ENCODE data around the gene FBP2.
"Not testable (repeated sequence)": the region's sequence is repeated elsewhere in the genome, so short reads cannot be mapped to it uniquely, and the experiment has no call there.

Gene FBP2

DNA sequence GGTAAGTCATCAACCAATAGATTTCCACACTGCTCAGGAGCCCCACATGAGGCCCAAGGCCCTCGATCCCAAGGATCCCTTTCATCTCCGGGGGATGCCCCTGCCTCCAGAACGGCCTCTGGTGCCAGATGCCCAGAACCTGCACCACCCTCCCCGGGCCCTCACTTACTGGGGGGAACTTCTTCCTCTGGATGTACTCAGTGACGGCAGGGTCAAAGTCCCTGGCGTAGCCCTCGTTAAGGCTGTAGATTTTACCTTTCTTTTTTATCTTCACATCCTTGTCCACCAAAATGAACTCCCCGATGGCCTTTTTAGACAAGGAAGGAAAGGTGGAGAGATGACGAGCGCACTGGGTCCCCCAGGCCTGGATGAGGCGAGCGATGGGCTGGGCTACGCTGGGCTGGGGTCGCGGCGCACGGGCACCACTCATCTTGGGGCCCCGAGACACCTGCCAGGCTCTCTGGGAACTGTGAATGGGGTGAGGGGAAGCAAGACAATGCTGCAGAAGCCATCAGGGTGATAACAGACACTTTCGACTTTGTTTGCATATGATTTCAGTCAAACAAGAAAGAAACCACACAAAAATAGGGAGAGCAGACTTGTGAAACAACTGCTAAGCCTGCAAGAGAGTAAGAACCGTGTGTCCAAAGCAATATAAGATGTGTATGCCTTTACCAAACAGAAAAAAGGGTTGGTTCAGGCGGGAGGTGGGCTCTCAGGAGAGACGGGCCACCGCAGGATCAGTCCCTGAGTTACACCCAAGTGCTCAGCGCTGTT lies 13.2 kb upstream of the FBP2 start:
- no peak for DNase-seq (ENCODE audit: low read depth)

DNA sequence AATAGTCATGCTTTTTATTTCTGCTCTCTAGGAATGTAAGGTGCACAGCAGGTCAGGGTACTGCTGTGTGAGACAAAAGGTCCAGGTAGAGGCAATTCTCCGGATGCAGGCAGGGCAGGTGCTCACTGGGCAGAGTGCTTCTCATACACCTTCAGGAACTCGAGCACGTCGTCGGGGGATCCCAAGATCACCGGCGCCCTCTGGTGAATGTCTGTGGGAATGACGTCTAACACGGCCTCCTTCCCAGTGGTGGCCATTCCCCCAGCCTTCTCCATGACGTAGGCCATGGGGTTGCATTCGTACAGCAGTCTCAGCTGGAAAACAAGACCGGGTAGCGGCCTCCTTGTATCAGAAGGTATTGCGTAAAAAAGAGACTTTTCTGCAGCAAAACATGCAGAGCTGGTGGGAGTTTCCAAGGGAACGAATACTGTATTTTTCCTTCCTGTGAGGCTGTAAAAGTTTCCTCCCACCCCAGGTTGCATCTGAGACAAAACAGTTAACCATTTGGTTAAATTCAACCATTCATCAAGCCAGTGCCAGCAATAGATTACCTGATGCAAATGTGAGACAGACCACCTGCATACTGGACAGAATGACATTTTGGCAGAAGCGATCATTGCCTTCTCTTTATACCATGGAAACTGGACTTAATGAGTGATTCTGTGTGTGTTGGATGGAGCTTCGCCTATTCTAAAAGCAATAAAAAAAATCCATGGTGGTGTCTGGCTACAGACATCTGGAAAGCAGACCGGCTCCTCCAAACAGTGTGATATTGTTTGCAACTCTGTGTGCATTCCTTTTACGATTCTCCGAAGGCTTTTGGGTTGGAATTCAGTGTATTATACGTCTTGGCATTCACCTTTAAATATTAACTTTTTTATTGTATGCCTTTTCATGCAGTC lies 9.9 kb upstream of the FBP2 start:
- peak; percentile 41 for DNase-seq (ENCODE audit: low read depth)

DNA sequence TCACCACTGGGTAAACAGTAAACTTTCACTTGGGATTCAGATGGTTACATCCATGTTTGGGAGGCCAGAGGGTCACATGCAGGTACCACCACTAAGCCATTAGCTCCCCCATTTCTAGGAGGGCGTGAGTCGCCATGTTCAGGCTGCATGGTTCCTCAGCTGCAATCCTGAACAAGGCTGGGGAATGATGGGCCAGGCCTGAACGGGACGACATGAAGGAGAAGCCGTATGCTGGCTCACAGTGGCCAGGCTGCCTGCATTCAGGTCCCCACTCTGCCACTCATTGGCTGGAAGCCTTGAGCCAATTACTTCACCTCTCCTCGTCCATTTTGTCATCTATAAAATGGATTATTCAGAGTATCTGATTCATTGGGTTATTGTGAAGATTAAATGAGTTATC lies 9.0 kb upstream of the FBP2 start:
- DNase-seq (ENCODE audit: low read depth), result no peak

DNA sequence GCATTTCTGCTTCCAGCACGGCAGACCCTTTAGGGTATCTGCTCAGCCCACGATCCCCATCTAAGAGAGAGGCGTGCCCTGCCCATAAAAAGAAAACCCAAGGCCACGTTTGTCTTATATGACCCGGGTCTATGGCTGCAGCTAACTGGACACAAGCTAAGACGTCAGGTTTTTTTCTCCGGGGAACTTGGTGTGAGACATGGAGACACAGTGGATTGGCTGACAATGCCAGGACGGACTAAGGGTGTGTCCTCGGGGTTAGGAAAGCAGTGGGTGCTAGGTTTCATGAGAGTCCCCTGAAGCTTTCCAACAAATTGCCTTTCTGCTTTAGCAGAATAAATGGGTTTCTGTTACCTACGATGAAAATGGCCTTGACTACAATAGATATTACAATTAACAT lies 7.1 kb upstream of the FBP2 start:
- DNase-seq (ENCODE audit: low read depth), result no peak

DNA sequence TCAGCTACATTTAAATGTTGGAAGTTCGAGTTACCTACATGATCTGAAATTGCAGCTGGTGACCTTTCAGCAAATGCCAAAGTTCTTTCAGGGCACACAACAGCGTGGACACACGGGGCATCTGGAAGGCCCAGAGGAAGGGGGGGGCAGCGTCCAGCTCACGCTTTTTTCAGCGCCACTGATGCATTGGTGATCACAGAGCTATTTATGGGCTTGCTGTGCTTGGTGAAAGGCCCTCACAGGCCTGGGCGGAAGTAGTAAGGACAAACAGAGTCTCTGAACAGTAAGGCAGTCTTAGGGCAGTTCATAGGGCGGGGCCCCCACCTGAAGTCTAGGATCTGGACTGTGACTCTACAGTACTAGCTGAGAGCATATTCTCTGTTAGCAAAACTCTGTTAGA lies 6.6 kb upstream of the FBP2 start:
- DNase-seq (ENCODE audit: low read depth), result no peak

DNA sequence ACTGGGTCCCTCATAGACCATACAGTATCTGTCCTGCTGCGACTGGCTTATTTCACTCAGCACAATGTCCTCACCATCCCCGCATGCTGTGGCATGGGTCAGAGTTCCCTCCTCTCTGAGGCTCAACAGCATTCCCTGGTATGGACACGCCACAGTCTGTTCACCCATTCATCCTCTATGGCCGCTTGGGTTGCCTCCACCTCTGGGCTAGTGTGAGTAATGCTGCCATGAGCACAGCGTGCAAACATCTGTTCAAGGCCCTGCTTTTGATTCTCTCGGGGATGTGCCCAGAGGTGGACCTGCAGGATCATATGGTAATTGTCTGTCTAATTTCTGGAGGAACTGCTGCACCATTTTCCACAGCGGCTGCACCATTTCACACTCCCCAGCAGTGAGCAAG lies 5.5 kb upstream of the FBP2 start:
- no peak for DNase-seq (ENCODE audit: low read depth)

DNA sequence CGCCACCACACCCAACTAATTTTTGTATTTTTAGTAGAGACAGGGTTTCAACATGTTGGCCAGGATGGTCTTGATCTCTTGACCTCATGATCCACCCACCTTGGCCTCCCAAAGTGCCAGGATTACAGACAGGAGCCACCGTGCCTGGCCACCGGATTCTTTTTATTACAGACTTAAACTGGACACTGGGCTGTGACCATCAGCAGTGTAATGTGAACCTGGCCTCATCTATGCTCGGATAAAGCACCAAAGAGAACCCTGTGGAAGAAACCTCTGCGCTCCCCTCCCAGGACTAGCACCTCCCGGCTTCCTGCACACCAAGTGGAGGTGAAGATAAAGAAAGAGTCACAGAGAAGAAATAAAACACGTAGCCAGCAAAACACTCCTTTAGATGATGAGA lies 941 bp downstream of the FBP2 start:
- not testable (repeated sequence) for DNase-seq (ENCODE audit: low read depth)

DNA sequence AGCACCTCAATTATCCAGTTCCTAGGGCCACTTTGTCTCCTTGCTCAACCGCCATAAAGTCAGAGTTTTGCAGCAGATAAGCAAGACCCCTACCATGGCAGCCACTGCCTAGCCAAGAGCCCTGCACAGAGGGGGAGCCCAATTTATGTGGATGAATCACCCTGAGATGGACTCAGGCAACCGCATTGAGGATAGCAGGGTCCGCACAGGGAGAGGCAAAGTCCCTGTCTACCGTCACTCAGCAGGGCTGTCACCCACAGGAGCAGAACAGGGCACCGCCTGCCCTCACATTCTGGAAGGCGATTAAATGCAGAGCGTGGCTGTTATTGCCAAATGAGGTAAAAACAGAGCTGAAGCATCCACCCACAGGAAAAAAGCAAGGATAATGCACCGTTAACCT lies 1.7 kb downstream of the FBP2 start:
- no peak for DNase-seq (ENCODE audit: low read depth)

DNA sequence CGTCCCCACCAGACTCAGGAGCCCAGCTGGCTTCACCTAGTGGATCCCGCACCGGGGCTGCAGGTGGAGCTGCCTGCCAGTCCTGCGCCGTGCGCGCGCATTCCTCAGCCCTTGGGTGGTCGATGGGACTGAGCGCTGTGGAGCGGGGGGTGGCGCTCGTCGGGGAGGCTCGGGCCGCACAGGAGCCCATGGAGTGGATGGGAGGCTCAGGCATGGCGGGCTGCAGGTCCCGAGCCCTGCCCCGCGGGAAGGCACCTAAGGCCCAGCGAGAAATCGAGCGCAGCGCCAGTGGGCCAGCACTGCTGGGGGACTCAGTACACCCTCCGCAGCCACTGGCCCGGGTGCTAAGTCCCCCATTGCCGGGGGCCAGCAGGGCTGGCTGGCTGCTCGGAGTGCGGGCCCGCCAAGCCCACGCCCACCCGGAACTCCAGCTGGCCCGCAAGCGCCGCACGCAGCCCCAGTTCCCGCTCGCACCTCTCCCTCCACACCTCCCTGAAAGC lies 2.5 kb downstream of the FBP2 start:
- not testable (repeated sequence) for DNase-seq (ENCODE audit: low read depth)

DNA sequence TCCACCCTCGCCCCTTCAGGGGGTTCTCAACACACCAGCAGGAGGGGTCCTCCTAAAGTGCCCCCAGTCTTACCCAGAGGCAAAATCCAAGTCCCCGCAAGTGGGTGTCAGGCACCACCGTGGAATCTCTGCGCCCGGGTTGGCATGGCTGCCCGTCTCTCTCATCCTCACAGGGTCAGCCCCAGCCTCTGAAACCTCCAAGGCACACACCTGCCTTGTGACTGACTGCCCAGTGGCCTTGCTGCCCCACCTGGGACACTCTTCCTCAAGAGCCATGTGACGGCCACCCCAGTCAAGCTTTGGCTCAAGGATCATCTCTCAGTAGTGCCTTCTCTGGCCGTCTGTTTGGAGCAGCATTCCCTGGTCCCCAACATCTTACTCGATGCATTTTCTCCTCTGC lies 4.9 kb downstream of the FBP2 start:
- no peak for DNase-seq (ENCODE audit: low read depth)

DNA sequence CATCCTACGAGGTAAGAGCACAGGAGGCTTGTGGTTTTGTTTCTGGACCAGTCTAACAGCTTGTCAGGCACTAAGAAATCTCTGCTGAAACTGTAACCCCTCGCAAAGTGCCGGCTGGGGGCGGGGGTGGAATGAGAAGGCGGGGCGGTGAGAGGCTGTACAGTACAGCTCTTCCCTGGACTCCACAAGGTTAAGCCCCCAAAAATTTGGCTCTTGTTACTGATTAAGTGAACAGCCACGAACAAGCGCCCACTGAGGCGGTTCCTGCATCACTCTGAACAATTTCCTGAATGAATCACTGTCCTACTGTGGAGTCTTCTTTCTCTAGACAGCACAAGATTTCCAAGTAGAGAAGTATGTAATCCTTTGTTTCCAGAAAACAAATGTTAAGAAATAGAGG lies 6.8 kb downstream of the FBP2 start:
- no peak for DNase-seq (ENCODE audit: low read depth)

DNA sequence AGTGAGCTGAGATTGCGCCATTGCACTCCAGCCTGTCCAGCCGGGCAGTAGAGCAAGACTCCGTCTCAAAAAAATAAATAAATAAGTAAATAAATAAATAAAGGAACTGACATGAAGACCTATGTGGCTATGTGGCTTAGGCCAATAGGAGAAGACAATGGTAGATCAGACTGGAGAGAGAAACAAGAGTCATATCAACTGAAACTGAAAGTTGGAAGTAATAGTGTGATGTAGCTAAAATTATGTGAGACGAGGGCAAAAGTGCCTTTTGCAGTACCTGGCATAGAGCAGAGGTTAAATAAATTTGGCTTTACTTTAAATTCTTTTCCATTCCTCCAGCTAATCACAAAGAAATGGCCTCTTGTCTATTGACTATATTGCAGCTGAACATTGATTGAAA lies 7.3 kb downstream of the FBP2 start:
- no peak for DNase-seq (ENCODE audit: low read depth)

DNA sequence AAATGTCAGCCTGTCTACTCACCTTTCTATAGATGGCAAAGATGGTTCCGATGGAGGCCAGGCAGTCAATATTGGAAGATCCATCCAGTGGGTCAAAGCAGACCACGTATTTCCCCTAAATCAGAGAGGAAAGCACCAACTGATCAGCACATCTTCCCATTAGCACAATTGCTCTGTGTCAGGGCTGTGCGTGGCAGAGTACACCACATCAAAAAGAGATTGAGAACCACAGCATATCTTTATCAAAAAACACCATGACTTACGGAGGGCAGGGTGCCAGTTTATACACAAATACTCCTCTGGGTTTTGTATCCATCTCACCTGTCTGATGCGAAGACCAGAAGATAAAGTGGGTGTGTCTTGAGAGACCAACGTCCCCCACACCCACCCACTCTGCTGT lies 9.1 kb downstream of the FBP2 start:
- no peak for DNase-seq (ENCODE audit: low read depth)

DNA sequence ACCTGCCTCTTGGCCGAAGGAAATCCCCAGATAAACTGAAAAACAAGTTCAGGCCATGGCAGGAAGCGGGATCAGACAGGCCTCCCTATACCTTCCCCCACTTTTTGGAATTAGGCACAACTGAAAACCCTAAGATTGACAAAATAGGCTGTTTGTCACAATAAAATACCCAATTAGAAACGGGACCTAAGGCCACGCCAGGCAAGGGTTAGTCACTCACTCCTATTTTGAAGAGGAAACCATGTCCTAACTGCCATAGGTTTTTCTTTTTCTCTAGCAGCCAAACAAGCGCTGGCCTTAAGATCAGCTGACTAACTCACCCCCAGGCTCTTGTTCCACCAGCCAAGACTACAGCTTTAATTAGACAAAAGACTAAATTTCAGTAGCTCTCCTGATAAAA lies 11.9 kb downstream of the FBP2 start:
- no peak for DNase-seq (ENCODE audit: low read depth)

DNA sequence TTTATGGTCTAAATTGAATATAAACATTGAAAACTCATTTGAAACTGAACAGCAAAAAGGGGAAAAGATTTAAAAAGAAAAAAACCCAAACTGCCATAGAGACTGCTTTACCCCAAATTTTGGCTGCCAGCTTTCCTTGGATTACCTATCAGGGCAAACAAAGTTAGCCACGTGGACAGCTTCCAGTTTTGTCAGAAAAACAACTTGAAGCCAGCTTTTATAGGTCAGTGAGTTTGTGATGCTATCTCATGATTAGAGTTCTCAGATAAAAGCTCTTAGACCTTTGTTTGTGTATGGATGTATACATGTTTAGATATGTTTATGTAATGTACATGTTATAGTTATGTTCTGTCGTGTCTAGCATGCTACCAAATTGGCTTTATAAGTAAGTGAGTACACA lies 16.1 kb downstream of the FBP2 start:
- DNase-seq (ENCODE audit: low read depth), result no peak

DNA sequence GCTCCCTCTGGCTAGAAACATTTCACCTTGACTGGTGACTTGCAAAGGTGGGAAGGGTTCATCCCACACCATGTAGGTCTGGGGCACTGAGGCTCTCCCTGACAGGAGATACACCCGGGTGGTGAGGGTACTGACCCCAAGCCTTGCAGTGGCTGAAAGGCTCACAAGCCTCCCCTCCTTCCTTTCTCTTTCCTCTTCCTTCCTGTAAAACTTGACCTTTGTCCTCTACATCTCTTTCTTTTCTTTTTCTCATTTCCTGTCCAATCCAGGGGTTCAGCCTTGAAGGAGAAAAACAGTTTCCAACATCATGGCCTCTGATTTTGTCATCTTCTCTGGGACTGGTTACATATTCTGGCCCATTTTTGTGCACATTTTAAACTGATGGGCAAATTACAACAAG lies 16.6 kb downstream of the FBP2 start:
- no peak for DNase-seq (ENCODE audit: low read depth)

DNA sequence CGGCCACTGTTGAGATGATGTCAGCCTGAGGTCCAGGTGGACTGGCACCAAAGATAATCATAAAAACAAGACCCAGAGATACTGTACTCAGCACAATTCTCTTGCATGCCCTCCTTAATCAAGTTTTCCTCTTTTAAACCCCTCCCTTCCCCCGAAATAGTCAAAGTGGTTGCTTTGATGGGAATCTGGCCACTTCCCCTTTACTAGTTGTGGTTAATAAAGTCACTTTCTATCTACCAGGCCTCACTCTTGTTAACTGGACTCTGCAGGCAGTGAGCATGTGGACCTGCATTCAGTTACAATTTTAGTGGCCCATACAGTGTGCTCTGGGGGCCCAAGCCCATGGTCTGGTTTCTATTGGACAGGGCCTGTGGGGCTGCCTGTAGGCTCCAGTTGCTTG lies 17.5 kb downstream of the FBP2 start:
- no peak for DNase-seq (ENCODE audit: low read depth)

DNA sequence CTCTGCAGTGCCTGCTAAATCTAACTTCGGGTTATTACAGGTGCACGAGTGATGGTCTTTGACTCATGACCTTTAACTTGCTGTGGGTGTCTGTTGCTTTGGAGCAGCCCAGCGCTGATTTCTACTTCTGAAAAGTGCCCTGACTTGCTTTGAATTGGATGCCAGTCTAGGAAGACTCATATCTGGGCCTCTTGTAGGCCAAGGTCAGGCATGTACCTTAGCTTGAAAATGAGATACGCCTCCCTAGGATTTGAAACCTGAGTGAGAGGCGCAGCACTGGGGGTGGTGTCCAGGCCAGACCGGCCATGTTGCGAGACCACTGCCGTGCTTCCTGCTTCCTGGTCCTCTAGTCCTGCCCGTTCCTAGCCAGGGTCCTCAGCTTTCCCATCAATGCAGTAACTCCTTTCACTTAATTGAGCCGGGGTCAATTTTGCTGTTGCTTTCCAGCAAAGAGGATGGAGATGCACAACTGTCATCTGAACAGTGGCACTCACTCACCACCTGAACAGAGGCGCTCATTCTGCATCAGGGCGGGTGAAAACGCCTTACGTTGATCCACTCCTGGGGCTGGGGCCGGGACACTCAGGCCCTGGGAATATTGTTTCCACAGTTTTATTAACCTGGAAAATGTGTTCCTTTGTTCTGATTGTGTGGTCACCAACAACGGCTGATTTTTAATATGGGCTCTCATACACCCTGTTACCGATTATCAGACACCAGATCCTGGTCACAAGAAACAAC lies 24.5 kb downstream of the FBP2 start:
- no peak for DNase-seq (ENCODE audit: low read depth)

DNA sequence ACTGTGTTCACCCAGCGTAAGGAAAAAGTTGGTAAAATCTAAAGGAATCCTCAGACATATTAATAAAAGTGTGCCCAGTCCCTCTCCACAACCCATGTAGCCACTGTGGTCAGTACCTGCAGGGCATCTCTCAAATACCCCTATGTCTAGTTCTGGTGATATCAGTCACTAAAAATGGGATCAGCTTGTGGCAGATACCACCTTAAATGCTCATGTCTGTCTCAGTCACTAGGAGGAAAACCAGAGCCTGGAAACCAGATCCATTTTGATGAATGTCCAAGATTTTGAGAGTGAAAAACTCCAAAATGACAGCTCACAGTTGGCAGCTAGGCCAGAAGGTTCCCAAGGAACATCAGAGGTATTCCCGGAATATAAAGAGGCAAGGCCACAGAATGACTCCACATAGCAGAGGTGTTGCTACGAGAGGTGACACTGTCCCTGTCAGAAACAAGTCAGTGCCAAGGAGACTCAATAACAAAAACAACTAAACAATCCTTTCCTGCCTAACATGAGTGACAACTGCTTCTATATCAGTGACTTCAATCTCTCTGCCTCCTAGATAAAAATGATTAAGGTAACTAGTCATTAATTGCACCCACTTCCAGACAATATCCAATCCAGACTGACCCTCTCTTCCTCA lies 25.3 kb downstream of the FBP2 start:
- DNase-seq (ENCODE audit: low read depth), result no peak

DNA sequence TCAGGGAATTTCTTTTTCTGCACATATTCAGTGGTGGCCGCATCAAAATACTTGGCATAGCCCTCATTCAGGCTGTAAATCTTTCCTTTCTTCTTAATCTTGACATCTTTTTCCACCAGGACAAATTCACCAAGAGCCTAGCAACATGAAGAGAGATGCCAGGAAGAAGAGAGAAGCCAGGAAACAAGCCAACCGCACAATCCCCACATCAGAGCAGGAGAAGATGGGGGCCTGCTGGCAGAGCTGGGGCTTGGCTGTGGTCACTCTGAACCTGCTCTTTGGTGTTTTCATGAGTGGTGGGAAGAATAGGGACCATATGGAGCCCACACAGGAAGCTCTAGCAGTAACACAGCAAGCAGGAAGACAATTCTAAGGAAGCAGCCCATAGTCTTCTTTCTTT lies 26.4 kb downstream of the FBP2 start:
- no peak for DNase-seq (ENCODE audit: low read depth)

DNA sequence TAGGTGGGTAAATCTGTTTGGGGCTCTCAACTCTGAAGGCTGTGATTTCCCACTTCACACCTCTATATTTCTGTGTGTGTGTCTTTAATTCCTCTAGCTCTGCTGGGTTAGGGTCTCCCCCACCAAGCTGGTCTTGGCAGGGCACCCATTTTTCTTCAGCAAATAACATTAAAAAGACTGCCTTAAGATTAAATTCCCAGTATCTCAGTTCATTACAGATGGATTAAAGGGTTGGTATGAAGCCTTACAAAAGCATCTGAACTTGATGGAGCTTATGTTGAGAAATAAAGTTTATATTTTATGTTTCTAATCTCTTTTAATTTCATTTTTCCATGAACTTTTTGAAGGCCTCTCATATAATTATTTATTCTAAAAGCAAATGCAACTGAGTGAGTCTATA lies 27.1 kb downstream of the FBP2 start:
- no peak for DNase-seq (ENCODE audit: low read depth)

DNA sequence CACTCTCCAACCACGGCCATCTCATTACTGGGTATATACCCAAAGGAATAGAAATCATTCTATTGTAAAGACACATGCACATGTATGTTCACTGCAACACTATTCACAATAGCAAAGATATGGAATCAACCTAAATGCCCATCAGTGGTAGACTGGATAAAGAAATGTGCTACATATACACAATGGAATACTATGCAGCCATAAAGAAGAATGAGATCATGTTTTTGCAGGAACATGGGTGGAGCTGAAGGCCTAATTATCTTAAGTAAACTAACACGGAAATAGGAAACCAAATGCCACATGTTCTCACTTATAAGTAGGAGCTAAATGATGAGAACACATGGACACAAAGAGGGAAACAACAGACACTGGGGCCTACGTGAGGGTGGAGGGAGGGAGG lies 29.3 kb downstream of the FBP2 start:
- DNase-seq (ENCODE audit: low read depth), result not testable (repeated sequence)

All from stimulated activated CD8-positive, alpha-beta memory T cell treated with anti-CD3 and anti-CD28 coated beads, Interleukin-4, amount 100 ng/mL, for 24 hours (primary cell).